Measurements from ENCODE around the gene FUS.

- TF ChIP-seq ZBTB17 (tag by site-specific recombination; IDR thresholded peaks at IDR 0.05) (no peak), ZNF366 (tag by site-specific recombination; conservative IDR thresholded peaks at IDR 0.05) (no peak), CTCF (tag by site-specific recombination; IDR thresholded peaks at IDR 0.05) (no peak)
Observed at GRCh38 chr16:31167315-31167714, 12.6 kb upstream of the FUS start.

Data from HEK293 (cell line).